ENCODE results near the gene CT45A9.
"Not testable (repeated sequence)": the region's sequence is repeated elsewhere in the genome, so short reads cannot be mapped to it uniquely, and the experiment has no call there.

DNA sequence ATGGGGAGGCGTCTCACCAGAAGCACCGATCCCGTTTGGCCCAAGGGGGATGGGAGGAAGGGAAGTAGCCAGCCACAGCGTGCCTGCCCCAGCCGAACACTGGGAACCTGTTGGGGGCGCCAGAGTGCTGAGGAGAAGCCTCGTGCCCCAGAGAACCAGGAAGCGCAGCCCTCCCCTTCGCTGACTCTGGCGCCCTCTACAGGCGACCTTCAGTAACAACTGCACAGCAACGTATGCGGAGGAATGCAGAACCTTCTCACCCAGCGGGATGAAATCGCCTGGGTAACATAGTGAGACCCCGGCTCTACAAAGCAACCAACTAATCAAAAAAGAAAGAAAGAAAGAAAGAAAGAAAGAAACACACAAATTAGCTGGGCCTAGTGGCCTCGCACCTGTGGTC, at the start of gene CT45A9:
- TF ChIP-seq JUND (IDR thresholded peaks at IDR 0.05); RAD21 (IDR thresholded peaks at IDR 0.05); HNF4G (IDR thresholded peaks at IDR 0.05); YY1 (IDR thresholded peaks at IDR 0.05); SP1 (IDR thresholded peaks at IDR 0.05); HNF4A (conservative IDR thresholded peaks at IDR 0.05); FOXA1 (IDR thresholded peaks at IDR 0.05): not testable (repeated sequence)
- TF ChIP-seq, protein P1, sequence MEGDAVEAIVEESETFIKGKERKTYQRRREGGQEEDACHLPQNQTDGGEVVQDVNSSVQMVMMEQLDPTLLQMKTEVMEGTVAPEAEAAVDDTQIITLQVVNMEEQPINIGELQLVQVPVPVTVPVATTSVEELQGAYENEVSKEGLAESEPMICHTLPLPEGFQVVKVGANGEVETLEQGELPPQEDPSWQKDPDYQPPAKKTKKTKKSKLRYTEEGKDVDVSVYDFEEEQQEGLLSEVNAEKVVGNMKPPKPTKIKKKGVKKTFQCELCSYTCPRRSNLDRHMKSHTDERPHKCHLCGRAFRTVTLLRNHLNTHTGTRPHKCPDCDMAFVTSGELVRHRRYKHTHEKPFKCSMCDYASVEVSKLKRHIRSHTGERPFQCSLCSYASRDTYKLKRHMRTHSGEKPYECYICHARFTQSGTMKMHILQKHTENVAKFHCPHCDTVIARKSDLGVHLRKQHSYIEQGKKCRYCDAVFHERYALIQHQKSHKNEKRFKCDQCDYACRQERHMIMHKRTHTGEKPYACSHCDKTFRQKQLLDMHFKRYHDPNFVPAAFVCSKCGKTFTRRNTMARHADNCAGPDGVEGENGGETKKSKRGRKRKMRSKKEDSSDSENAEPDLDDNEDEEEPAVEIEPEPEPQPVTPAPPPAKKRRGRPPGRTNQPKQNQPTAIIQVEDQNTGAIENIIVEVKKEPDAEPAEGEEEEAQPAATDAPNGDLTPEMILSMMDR (IDR thresholded peaks at IDR 0.05; ENCODE audit: low read depth, low read length, missing input control) = not testable (repeated sequence)
- TF ChIP-seq, protein P2, sequence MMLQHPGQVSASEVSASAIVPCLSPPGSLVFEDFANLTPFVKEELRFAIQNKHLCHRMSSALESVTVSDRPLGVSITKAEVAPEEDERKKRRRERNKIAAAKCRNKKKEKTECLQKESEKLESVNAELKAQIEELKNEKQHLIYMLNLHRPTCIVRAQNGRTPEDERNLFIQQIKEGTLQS (IDR thresholded peaks at IDR 0.05) = not testable (repeated sequence)
- TF ChIP-seq, protein P3, sequence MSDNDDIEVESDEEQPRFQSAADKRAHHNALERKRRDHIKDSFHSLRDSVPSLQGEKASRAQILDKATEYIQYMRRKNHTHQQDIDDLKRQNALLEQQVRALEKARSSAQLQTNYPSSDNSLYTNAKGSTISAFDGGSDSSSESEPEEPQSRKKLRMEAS (IDR thresholded peaks at IDR 0.05) = not testable (repeated sequence)
- TF ChIP-seq, protein P4, sequence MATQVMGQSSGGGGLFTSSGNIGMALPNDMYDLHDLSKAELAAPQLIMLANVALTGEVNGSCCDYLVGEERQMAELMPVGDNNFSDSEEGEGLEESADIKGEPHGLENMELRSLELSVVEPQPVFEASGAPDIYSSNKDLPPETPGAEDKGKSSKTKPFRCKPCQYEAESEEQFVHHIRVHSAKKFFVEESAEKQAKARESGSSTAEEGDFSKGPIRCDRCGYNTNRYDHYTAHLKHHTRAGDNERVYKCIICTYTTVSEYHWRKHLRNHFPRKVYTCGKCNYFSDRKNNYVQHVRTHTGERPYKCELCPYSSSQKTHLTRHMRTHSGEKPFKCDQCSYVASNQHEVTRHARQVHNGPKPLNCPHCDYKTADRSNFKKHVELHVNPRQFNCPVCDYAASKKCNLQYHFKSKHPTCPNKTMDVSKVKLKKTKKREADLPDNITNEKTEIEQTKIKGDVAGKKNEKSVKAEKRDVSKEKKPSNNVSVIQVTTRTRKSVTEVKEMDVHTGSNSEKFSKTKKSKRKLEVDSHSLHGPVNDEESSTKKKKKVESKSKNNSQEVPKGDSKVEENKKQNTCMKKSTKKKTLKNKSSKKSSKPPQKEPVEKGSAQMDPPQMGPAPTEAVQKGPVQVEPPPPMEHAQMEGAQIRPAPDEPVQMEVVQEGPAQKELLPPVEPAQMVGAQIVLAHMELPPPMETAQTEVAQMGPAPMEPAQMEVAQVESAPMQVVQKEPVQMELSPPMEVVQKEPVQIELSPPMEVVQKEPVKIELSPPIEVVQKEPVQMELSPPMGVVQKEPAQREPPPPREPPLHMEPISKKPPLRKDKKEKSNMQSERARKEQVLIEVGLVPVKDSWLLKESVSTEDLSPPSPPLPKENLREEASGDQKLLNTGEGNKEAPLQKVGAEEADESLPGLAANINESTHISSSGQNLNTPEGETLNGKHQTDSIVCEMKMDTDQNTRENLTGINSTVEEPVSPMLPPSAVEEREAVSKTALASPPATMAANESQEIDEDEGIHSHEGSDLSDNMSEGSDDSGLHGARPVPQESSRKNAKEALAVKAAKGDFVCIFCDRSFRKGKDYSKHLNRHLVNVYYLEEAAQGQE (IDR thresholded peaks at IDR 0.05) = not testable (repeated sequence)
